Heart right ventricle (tissue), 16 donors: Measurements from ENCODE around the gene TENT4B. TPM values are rescaled to one million over a fixed set of nuclear protein-coding genes. Genes with fewer than 3 reads are reported as not detected.

ENCODE experiments used
- ATAC-seq, 8 donors: fragments of 200-7000 bp; cut with Tn5 transposase; one replicate each; pipeline ENCODE4 v1.9.1; 2020; ENCODE audit warnings: mild to moderate bottlenecking in 8 of 8, moderate library complexity in 8 of 8, moderate number of reproducible peaks in 1 of 8
- DNase-seq, 2 donors: peaks; one replicate each; pipeline ENCODE4 v3.0.0-alpha.2; 2020
- H3K27ac ChIP-seq, 10 donors: fragments of 200-600 bp; sonication (generic) in 2 of 10; one replicate each; pipeline versions ENCODE4 v1.5.0 to v1.8.0; 2020 to 2022; ENCODE audit warnings: mild to moderate bottlenecking in 3 of 10
- H3K27me3 ChIP-seq, 7 donors: fragments of 200-600 bp; one replicate each; pipeline ENCODE4 v1.8.0; 2021 to 2022; ENCODE audit warnings: mild to moderate bottlenecking in 2 of 7
- H3K36me3 ChIP-seq, 9 donors: fragments of 200-600 bp; sonication (generic) in 1 of 9; one replicate each; pipeline versions ENCODE4 v1.5.0 to v1.8.0; 2020 to 2022; ENCODE audit warnings: mild to moderate bottlenecking in 2 of 9
- H3K4me1 ChIP-seq, 9 donors: fragments of 200-600 bp; sonication (generic) in 1 of 9; one replicate each; pipeline versions ENCODE4 v1.5.0 to v1.8.0; 2020 to 2022; ENCODE audit warnings: mild to moderate bottlenecking in 4 of 9
- H3K4me3 ChIP-seq, 10 donors: fragments of 200-600 bp; sonication (generic) in 2 of 10; one replicate each; pipeline versions ENCODE4 v1.5.0 to v1.8.0; 2020 to 2022; ENCODE audit warnings: mild to moderate bottlenecking in 7 of 10, moderate library complexity in 2 of 10
- H3K9me3 ChIP-seq, 11 donors: fragments of 200-600 bp in 10 of 11; sonication (generic) in 2 of 11; one replicate each; pipeline versions ENCODE4 v1.5.0 to v1.8.0; 2013 to 2022; ENCODE audit warnings: mild to moderate bottlenecking in 2 of 11, control low read depth in 1 of 11, moderate library complexity in 1 of 11
- WGBS, 2 donors: extraction: QIAGEN DNeasy Blood & Tissue Kit; methylation state at CpG; one replicate each; pipeline ENCODE4 v1.1.7; 2013; ENCODE audit warnings: inconsistent platforms in 1 of 2; 5-methylcytosine and 5-hydroxymethylcytosine counted together
- intact Hi-C, 10 donors: fragments of 100-400 bp; cut with DNase I; formaldehyde crosslinking; loops; one replicate each; pipeline versions ENCODE4 v1.11.1 to v1.14.2; 2022
- polyA plus RNA-seq, 2 donors: library from polyadenylated mRNA; stranded (reverse); fragments of 200-250 nt; gene quantifications; one replicate each; pipeline ENCODE4 v1.2.3, GENCODE V29; 2013
- total RNA-seq, 10 donors: library from RNA; stranded (reverse); fragmentation: NEBNext Ultra II Directional in 3 of 10; extraction: Animal tissue kit (Norgen Biotek cat#: 25700) in 3 of 10; gene quantifications; one replicate each; pipeline versions ENCODE4 v1.2.1 to v1.2.4, GENCODE V29; 2021 to 2023
- TF ChIP-seq, protein P1 (sequence below), 9 donors: fragments of 200-600 bp; sonication (generic) in 2 of 9; IDR thresholded peaks; one replicate each; pipeline versions ENCODE4 v1.5.0 to v1.8.0; 2021 to 2022; ENCODE audit warnings: antibody characterized with exemption in 9 of 9, mild to moderate bottlenecking in 5 of 9, moderate library complexity in 1 of 9
- donor health status: Arrhythmogenic right ventricular cardiomyopathy.
- donor health status: ischemic (EF 13 %, LVEDD 7.1; RV severe dilation, severe dysfunction).
- donor health status: healthy with polysubstance abuse.
- donor health status: DM: no; HTN: yes; CAD: no.
- donor health status: DM: no; HTN: no; CAD: no.
- donor health status: ischemic (EF 25% LVEDD 6.9; RV normal size, moderate dysfunction).
- donor health status: ischemic (EF 25% LVEDD 5.7; RV mildly dilated, moderate dysfunction).
- donor health status: healthy.
- donor health status: DM: yes; HTN: yes; CAD: no.
- donor health status: Ischemic cardiomyopathy.
- donor health status: ischemic (EF 35%, LVEDD 5.7; RV mildly dilated, moderate dysfunction).
- donor health status: nonischemic (EF 11% LVEDD 7.7; RV severe dilation, severe dysfunction).
- donor health status: DM: yes; HTN: yes; CAD: no.
- donor health status: PGD.
- donor health status: ischemic (EF 29% LVEDD 5.4; RV normal size, mild dysfunction).
- donor health status: nonischemic (EF 23%, LVEDD 6.1; RV moderate dilation, normal function).

Gene TENT4B
- total and polyA plus RNA-seq, 12 donors: 2.7 to 8.6 (median 6.4) TPM

DNA sequence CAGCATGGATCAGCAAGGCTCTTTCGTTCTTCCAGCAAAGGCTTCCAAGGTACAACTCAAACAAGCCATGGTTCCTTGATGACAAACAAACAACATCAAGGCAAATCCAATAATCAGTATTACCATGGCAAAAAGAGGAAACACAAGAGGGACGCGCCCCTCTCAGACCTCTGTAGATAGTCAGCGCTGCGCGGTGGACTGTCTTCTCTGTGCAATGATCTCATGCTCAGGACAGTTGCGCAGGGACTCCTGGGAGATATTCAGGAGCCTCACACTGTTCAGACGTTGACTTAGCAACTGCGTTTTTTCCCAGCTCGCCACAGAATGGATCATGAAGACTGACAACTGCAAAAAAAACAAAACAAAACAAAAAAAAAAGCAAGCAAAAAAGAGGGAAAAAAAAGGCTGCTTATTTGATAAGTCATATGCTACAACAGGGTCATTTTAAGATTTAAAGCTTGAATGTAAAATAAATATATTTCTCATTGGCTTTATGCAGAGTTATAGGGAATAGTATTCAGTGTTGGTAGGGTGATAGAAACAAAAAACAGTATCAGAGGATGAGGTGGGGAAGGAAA, 76.1 kb downstream of the TENT4B start:
- TF ChIP-seq, protein P1, sequence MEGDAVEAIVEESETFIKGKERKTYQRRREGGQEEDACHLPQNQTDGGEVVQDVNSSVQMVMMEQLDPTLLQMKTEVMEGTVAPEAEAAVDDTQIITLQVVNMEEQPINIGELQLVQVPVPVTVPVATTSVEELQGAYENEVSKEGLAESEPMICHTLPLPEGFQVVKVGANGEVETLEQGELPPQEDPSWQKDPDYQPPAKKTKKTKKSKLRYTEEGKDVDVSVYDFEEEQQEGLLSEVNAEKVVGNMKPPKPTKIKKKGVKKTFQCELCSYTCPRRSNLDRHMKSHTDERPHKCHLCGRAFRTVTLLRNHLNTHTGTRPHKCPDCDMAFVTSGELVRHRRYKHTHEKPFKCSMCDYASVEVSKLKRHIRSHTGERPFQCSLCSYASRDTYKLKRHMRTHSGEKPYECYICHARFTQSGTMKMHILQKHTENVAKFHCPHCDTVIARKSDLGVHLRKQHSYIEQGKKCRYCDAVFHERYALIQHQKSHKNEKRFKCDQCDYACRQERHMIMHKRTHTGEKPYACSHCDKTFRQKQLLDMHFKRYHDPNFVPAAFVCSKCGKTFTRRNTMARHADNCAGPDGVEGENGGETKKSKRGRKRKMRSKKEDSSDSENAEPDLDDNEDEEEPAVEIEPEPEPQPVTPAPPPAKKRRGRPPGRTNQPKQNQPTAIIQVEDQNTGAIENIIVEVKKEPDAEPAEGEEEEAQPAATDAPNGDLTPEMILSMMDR (IDR thresholded peaks at IDR 0.05): no peak
- WGBS, 2 donors: 86 to 90% methylated on average over 10 of the region's 10 CpGs
- H3K4me1 ChIP-seq: no peaks in the 10 kb centered on the region
- H3K4me3 ChIP-seq: no peak overlapping the region
- ATAC-seq (no peak), DNase-seq (no peak)
- H3K9me3 ChIP-seq: no peaks in the 10 kb centered on the region
- intact Hi-C loops: no loop called here
- no peaks in the 10 kb centered on the region for H3K27me3 ChIP-seq
- H3K36me3 ChIP-seq: peaks cover 0 to 79% (median 40%) of the 10 kb centered on the region in 9 donors
- H3K27ac ChIP-seq: no peak overlapping the region

- whole genome bisulfite sequencing, 2 donors: 82 to 83% methylated on average over 5 of the region's 5 CpGs
- intact Hi-C loops: loop anchor here in 1 of 10 donors (10.0 kb wide), 1 partner anchor 120 kb away; no protein-coding TSS in a partner anchor
- Histone ChIP-seq H3K4me1 (no peaks in the 10 kb centered on the region), H3K4me3 (no peak overlapping the region), H3K27me3 (peaks cover 0 to 4% (median 0%) of the 10 kb centered on the region in 7 donors), H3K36me3 (peaks cover 0 to 22% (median 2%) of the 10 kb centered on the region in 9 donors), H3K9me3 (no peaks in the 10 kb centered on the region), H3K27ac (no peak overlapping the region)
- TF ChIP-seq, protein P1 (IDR thresholded peaks at IDR 0.05): no peak
- ATAC-seq: no peak
- DNase-seq: no peak
These were observed 81.9 kb downstream of the TENT4B start for GRCh38 chr16:50234771-50235556.

- intact Hi-C loops: loop anchor here in 1 of 10 donors (10.0 kb wide), 1 partner anchor 119 kb away; no protein-coding TSS in a partner anchor
- Histone ChIP-seq H3K4me1 (no peaks in the 10 kb centered on the region), H3K27ac (no peak overlapping the region), H3K36me3 (peaks cover 0 to 17% (median 1%) of the 10 kb centered on the region in 9 donors), H3K4me3 (no peak overlapping the region), H3K27me3 (peaks cover 0 to 9% (median 0%) of the 10 kb centered on the region in 7 donors), H3K9me3 (no peaks in the 10 kb centered on the region)
- ATAC-seq (no peak), DNase-seq (no peak)
- 71 to 74% methylated on average over 6 of the region's 6 CpGs for WGBS, 2 donors
- TF ChIP-seq, protein P1 (IDR thresholded peaks at IDR 0.05): no peak
These were observed 82.5 kb downstream of the TENT4B start for GRCh38 chr16:50235581-50235980.

DNA sequence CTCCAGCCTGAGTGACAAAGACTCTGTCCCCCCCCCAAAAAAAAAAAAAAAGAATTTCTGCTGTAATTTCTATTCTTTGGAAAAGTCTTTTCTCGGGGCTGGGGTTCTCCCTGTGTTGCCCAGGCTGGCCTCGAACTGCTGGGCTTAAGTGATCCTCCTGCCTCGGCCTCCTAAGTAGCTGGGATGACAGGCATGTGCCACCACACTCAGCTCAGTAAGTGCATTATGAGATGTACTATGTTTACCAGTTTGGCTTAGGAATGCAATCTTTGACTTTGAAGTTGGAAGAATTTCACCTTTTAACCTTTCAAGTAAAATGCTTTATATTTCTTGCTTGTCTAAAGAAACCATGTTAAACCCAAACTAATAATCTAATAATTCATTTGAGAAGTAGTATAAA, 85.2 kb downstream of the TENT4B start:
- Histone ChIP-seq H3K4me1 (no peaks in the 10 kb centered on the region), H3K4me3 (no peak overlapping the region), H3K27me3 (peaks cover 0 to 24% (median 0%) of the 10 kb centered on the region in 7 donors), H3K36me3 (no peaks in the 10 kb centered on the region), H3K27ac (no peak overlapping the region), H3K9me3 (no peaks in the 10 kb centered on the region)
- intact Hi-C loops: loop anchor here in 1 of 10 donors (10.0 kb wide), 1 partner anchor 116 kb away; no protein-coding TSS in a partner anchor
- 87 to 97% methylated on average over 3 of the region's 3 CpGs for WGBS, 2 donors
- ATAC-seq (no peak), DNase-seq (no peak)
- TF ChIP-seq, protein P1 (IDR thresholded peaks at IDR 0.05): no peak
